ENCODE results near the gene PIGQ. TPM values are rescaled to one million over a fixed set of nuclear protein-coding genes. Genes with fewer than 3 reads are reported as not detected.

The PIGQ gene
- total RNA-seq, 2 experiments from 2014 or later = 46.3 to 54.3 TPM

DNA sequence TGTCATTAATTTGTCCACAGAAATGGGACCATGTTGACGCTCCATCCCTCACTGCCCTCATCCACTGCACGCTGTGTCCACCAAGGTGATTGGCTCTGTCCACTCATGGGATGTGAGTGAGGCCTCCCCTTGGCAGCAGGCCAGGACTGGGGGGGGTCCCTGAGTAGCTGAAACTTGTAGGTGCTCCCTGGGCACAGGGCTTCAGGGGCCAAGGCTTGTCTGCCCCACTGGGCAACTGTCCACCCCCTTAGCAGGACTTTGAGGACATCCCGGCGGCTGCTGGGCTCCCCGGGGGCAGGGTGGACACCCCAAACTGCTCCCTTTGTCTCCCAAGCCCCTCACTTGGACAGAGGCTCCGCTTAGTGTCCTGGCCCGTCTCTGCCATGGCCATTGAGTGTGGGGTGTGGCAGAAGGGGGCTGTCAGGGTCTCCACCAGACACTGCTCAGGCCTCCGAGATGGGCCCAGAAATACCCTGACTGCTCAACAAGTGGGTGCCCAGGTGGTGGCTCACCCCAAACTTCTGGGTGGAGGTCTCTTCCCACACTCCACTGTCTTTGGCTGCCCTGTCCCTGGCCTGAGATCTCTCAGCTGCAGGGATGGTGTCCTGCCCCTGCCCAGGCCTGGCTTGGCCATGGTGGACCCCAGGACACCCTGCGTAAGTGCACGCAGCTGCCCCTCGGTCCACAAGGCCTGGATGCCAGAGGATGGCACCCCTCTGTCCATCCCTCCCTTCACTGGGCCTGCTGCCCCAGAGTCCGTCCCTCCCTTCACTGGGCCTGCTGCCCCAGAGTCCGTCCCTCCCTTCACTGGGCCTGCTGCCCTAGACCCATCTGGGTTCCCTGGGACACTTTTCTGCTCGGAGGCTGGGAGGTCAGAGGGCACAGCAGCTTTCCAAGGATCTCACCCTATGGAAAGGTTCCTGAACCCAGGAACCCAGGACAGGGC lies 17.1 kb downstream of the PIGQ start:
- H3K27me3 Mint-ChIP-seq = no peaks in the 10 kb centered on the region
- POLR2A ChIA-PET = interaction anchor here (0.6 to 2.2 kb wide), 5 partner anchors 16 to 197 kb away, joined by 3 to 7 read pairs (median 4); partner anchors contain the start of genes CAPN15 and WDR90
- ATAC-seq (ENCODE audit: low read depth) (no peak), DNase-seq (no peak)
- no peaks in the 10 kb centered on the region for H3K9me3 Mint-ChIP-seq
- peaks cover 13% of the 10 kb centered on the region for H3K4me1 Mint-ChIP-seq
- peak overlapping the region; percentile 98 for H3K27ac Mint-ChIP-seq
- no peaks in the 10 kb centered on the region for H3K36me3 Mint-ChIP-seq
- H3K4me3 Mint-ChIP-seq = peak overlapping the region; percentile 94

DNA sequence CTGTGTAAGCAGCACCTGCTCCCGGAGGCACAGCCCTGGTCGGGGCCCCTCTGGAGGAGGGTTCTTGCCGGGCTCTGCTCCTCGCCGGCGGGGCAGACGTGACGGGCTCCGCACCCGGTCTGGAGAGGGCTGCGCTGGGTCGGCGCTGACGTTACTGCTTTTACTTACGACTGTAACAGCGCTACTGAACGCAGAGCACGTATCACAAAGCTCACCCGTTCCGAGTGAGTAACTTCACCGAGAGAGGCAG lies 18.8 kb downstream of the PIGQ start:
- Mint-ChIP-seq H3K36me3 (no peaks in the 10 kb centered on the region), H3K27ac (peak overlapping the region; percentile 98), H3K4me3 (peak overlapping the region; percentile 94), H3K27me3 (no peaks in the 10 kb centered on the region), H3K4me1 (peaks cover 17% of the 10 kb centered on the region), H3K9me3 (no peaks in the 10 kb centered on the region)
- DNase-seq (no peak), ATAC-seq (ENCODE audit: low read depth) (peak; percentile 9)
- POLR2A ChIA-PET = interaction anchor here (0.6 to 2.2 kb wide), 9 partner anchors 9 to 1567 kb away, joined by 3 to 8 read pairs (median 4); partner anchors contain the start of genes CAPN15, JMJD8, METTL26 and NHLRC4

DNA sequence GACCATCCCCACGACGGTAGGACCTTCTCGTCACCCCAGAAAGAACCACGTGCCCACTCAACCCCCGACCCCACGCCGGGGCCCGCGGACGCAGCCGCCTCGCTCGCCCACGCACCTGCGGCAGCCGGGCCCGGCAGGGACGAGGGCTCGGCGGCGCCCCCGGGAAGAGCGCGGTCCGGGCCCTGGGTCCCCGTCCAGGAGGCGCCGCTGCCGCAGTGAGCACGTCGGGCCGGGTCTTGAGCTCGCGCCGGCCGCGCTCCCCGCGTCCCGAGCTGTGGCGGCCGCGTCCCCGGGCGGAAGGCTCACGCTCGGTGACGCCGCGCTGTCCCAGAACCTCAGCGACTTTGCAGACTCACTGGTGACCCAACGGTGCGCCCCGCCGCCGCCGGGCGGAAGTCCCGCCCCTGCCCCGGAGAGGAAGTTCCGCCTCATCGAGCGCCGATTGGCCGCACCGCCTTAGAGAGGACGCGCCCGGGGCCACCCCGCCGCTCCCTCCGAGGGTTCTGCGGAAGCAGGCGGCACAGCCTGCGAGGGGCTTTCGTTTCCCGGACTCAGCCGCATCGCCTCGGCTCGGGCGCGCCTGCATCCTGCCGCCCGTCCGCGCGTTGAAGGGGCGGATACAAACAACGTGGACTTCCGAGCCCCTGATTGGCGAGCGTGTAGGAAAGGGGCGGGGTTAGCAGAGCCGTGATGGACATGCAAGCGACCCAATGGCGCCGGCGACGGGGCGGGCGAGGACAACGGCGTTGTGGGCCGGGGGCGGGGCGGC lies 19.3 kb downstream of the PIGQ start:
- no peaks in the 10 kb centered on the region for H3K36me3 Mint-ChIP-seq
- DNase-seq = peak; percentile 99
- peak overlapping the region; percentile 99 for H3K4me3 Mint-ChIP-seq
- H3K27ac Mint-ChIP-seq = peak overlapping the region; percentile 99
- H3K4me1 Mint-ChIP-seq = peaks cover 19% of the 10 kb centered on the region
- H3K27me3 Mint-ChIP-seq = no peaks in the 10 kb centered on the region
- no peaks in the 10 kb centered on the region for H3K9me3 Mint-ChIP-seq
- ATAC-seq (ENCODE audit: low read depth) = peak; percentile 74
- POLR2A ChIA-PET = interaction anchor here (0.9 to 2.2 kb wide), 8 partner anchors 9 to 1566 kb away, joined by 3 to 8 read pairs (median 4); partner anchors contain the start of genes CAPN15, JMJD8, METTL26 and NHLRC4

DNA sequence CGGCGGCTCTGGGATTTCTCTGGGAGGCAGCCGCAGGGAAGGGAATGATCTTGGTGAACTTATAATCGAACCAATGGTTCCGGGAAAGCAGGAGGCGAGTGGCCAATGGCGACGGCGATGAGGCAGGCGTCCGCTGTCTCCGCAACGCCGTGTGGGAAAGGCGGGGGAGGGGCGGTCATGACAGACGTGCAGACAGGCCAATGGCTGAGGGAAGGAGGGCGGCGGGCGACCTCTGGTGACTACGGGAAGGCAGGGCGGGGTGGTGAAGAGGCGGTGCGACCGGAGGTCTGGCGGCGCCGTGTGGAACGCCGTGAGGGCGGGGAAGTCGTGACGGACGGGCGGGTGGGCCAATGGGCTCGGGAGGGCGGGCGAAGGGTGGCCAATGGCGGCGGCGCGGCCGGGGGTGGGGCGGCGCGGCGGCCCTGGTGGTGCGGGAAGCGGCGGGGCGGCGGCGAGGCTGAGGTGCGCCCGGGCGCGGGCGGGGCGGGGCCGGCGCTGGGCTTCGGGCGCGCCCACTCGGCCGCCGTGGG lies 20.0 kb downstream of the PIGQ start, which contains the start of gene RAB40C:
Gene RAB40C (plus strand): TSS at position 409 of the 530 bp plus-strand sequence. CDS start 226 bp downstream, outside the sequence.
- H3K4me1 Mint-ChIP-seq = peaks cover 19% of the 10 kb centered on the region
- H3K27ac Mint-ChIP-seq = peak within 1 kb of the TSS; percentile 99
- DNase-seq (peak; percentile 97), ATAC-seq (ENCODE audit: low read depth) (peak; percentile 85)
- no peaks in the 10 kb centered on the region for H3K27me3 Mint-ChIP-seq
- no peaks in the 10 kb centered on the region for H3K36me3 Mint-ChIP-seq
- no peaks in the 10 kb centered on the region for H3K9me3 Mint-ChIP-seq
- H3K4me3 Mint-ChIP-seq = peak within 1 kb of the TSS; percentile 99
- POLR2A ChIA-PET = interaction anchor here (1.0 to 1.3 kb wide), 2 partner anchors 9 to 47 kb away, joined by 5 read pairs; no protein-coding TSS in a partner anchor

GRCh38 chr16:590188-590814 lies 20.5 kb downstream of the PIGQ start:
- Mint-ChIP-seq H3K27me3 (no peaks in the 10 kb centered on the region), H3K27ac (peak overlapping the region; percentile 67), H3K4me3 (peak overlapping the region; percentile 83), H3K4me1 (peaks cover 19% of the 10 kb centered on the region), H3K36me3 (no peaks in the 10 kb centered on the region), H3K9me3 (no peaks in the 10 kb centered on the region)
- POLR2A ChIA-PET = interaction anchor here (1.0 to 1.3 kb wide), 2 partner anchors 8 to 46 kb away, joined by 5 read pairs; no protein-coding TSS in a partner anchor
- no peak for DNase-seq
- ATAC-seq (ENCODE audit: low read depth) = peak; percentile 2

- Mint-ChIP-seq H3K4me3 (peak overlapping the region; percentile 83), H3K36me3 (no peaks in the 10 kb centered on the region), H3K27ac (peak overlapping the region; percentile 67), H3K27me3 (no peaks in the 10 kb centered on the region), H3K4me1 (peaks cover 19% of the 10 kb centered on the region), H3K9me3 (no peaks in the 10 kb centered on the region)
- POLR2A ChIA-PET = interaction anchor here (1.0 to 1.3 kb wide), 2 partner anchors 8 to 46 kb away, joined by 5 read pairs; no protein-coding TSS in a partner anchor
- DNase-seq = no peak
- no peak for ATAC-seq (ENCODE audit: low read depth)
Observed at GRCh38 chr16:590815-591200, 21.0 kb downstream of the PIGQ start.

DNA sequence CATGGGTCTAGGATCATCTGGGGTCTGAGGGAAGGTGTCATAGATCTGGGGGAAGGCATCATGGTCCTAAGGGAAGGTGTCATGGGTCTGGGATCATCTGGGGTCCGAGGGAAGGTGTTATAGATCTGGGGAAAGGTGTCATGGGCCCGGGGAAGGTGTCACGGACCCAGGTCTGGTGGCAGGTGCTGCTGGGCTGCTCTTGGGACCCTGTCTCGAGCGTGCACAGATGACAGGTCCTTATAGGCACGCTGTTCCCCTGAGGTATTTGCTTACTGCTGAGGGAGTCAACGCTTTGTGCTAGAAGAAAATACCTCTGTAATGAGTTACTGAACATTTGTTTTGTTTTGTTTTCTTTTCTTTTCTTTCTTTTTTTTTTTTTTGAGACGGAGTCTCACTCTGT lies 21.5 kb downstream of the PIGQ start:
- no peaks in the 10 kb centered on the region for H3K36me3 Mint-ChIP-seq
- H3K27me3 Mint-ChIP-seq = no peaks in the 10 kb centered on the region
- POLR2A ChIA-PET = no interaction called here
- DNase-seq (no peak), ATAC-seq (ENCODE audit: low read depth) (no peak)
- H3K4me1 Mint-ChIP-seq = peaks cover 19% of the 10 kb centered on the region
- H3K27ac Mint-ChIP-seq = peak overlapping the region; percentile 67
- H3K4me3 Mint-ChIP-seq = peak overlapping the region; percentile 83
- H3K9me3 Mint-ChIP-seq = no peaks in the 10 kb centered on the region

DNA sequence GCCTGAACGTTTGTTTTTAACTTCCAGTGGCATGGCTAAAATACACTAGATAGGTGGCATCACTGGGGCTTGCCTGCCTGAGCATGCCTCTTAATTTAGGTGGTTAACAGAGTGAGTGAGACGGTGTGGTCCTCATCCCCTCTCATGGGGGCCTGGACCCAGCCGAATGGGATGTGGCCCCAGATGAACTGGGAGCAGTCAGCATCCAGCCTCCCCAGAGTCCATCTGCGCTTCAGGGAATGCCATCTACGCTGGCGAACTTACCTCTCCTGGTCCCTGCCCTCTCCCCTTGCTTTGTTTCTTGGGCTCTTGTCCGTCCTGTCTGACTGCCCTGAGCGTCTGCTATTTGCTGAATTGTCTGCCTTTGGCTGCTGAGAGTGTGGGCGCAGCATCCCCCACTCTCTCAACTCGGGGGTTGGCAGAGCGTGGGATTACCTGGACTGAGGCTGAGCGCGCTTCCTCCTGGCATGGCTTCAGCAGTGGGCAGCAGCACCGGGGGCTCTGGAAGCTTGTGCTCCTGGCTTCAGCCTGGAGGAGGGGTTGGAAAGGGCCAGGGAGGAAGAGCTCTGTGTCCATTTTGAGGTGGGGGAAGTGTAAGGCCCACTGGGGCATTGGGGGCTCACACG lies 22.2 kb downstream of the PIGQ start:
- POLR2A ChIA-PET = no interaction called here

DNA sequence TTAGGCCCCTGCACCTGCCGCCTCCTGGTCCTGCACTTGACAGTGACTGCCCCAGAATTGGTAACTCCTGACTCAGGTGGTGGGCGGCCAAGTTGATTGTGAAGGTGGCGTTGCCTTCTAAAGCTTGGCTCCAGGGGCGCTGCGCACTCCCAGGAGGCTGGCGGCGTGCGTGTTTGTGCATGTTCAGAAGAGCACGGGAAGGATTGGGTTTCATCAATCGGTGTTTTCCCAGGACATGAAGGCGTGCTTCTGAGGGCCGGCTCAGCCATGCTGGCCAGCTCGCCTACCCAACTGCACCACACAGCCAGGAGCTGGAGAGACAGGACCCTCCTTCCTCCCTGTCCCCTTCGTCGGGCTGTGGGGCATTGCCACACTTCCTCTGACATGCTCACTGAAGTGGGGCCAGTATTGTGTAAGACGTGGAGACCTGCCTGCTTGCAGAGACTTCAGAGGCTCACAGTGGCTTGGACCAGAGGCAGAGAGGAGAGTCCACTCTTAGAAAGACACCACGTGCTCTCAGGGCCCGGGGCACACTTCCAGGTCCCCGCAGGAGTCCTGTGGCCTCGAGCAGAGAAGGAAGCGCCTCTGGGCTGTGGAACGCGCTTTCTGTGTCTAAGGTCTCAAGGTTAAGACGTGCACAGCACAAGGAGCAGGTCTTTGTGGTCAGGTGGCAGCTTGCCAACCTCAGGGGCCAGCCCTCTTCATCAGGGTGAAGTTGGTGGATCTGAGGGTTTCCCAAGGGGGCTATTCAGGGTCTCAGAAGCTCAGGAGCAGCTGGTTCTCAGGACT lies 22.9 kb downstream of the PIGQ start:
- ATAC-seq (ENCODE audit: low read depth) (no peak), DNase-seq (no peak)
- Mint-ChIP-seq H3K27ac (no peak overlapping the region), H3K9me3 (no peaks in the 10 kb centered on the region), H3K4me3 (no peak overlapping the region), H3K4me1 (peaks cover 17% of the 10 kb centered on the region), H3K27me3 (no peaks in the 10 kb centered on the region), H3K36me3 (peaks cover 5% of the 10 kb centered on the region)
- POLR2A ChIA-PET = interaction anchor here (1.1 kb wide), 1 partner anchor 1372 kb away, joined by 3 read pairs; the partner anchor contains the start of gene RPS2

More for the DNA sequence above, 22.2 kb downstream of the PIGQ start:
- Mint-ChIP-seq H3K9me3 (no peaks in the 10 kb centered on the region), H3K4me3 (no peak overlapping the region), H3K27me3 (no peaks in the 10 kb centered on the region), H3K27ac (no peak overlapping the region), H3K36me3 (peaks cover 5% of the 10 kb centered on the region), H3K4me1 (peaks cover 17% of the 10 kb centered on the region)
- ATAC-seq (ENCODE audit: low read depth) = no peak
- no peak for DNase-seq

GRCh38 chr16:593406-593805 lies 23.6 kb downstream of the PIGQ start:
- Mint-ChIP-seq H3K27ac (no peak overlapping the region), H3K27me3 (no peaks in the 10 kb centered on the region), H3K4me3 (no peak overlapping the region), H3K36me3 (peaks cover 5% of the 10 kb centered on the region), H3K9me3 (no peaks in the 10 kb centered on the region), H3K4me1 (peaks cover 13% of the 10 kb centered on the region)
- POLR2A ChIA-PET = interaction anchor here (1.1 kb wide), 1 partner anchor 1372 kb away, joined by 3 read pairs; the partner anchor contains the start of gene RPS2
- ATAC-seq (ENCODE audit: low read depth) (no peak), DNase-seq (no peak)

- no peak overlapping the region for H3K4me3 Mint-ChIP-seq
- no peak overlapping the region for H3K27ac Mint-ChIP-seq
- H3K9me3 Mint-ChIP-seq = no peaks in the 10 kb centered on the region
- H3K27me3 Mint-ChIP-seq = no peaks in the 10 kb centered on the region
- DNase-seq = no peak
- H3K4me1 Mint-ChIP-seq = peaks cover 13% of the 10 kb centered on the region
- H3K36me3 Mint-ChIP-seq = peaks cover 8% of the 10 kb centered on the region
- no peak for ATAC-seq (ENCODE audit: low read depth)
- POLR2A ChIA-PET = interaction anchor here (1.1 kb wide), 1 partner anchor 1371 kb away, joined by 3 read pairs; the partner anchor contains the start of gene RPS2
Observed at GRCh38 chr16:593807-594206, 24.0 kb downstream of the PIGQ start.
